A673 (cell line): ENCODE measurements around the gene CEP170B.

Experiments used
- EZH2 ChIP-seq: fragments of 200-600 bp; sonication (generic); IDR thresholded peaks from 2 replicates; pipeline ENCODE4 v1.6.1; 2017; ENCODE audit warnings: borderline replicate concordance, low read depth, mild to moderate bottlenecking, mixed read lengths, antibody characterized with exemption, low read length; ENCODE audit not compliant: poor library complexity, severe bottlenecking
- TF ChIP-seq, protein P1 (sequence below): fragments of 300-800, 200-600 bp; sonication (generic); conservative IDR thresholded peaks from 2 replicates; pipeline ENCODE4 v1.5.1; 2017; ENCODE audit warnings: low read depth, mild to moderate bottlenecking, antibody characterized with exemption, low read length, moderate library complexity, mixed read lengths

DNA sequence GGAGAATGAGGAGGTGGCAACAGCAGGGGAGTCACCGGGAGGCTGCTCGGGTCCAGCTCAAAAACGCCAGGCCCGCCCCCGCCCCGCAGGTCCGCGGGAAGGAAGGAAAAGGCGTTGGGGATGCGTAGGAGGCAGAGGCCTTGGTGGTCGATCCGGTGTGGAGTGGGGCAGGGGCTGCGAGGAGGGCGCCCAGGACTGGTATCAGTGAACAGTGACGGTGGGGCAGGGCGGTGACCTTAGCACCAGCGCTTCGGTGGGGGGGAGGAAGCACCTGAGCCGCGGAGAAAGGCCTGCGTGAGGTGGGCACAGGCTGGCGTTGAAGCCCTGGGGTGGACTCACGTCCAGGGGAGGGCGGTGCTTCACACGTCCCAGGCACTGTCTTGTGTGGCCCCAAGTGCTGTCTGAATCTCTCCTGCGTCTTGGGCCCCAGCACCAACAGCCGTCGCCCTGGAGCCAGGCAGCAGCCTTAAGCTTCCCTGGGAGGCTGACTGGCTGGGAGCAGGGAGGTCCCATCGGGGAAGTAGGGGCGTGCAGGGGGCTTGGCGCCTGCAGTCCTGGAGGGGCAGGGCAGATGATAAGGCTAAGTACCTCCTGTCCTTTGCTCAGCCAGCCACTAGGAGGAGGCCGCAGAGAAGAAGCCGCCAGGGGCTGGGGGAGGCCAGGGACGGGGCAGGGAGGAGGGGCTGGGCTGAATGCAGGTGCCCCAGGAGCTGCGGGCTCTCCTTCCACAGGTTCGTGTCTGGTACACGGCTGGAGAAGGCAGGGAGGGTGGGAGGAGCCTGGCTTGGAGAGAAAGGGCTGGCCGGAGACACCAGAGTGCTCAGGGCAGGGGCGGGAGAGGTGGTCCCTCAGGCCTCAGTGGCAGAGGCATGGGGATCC, 37.7 kb upstream of the CEP170B start:
- TF ChIP-seq, protein P1, sequence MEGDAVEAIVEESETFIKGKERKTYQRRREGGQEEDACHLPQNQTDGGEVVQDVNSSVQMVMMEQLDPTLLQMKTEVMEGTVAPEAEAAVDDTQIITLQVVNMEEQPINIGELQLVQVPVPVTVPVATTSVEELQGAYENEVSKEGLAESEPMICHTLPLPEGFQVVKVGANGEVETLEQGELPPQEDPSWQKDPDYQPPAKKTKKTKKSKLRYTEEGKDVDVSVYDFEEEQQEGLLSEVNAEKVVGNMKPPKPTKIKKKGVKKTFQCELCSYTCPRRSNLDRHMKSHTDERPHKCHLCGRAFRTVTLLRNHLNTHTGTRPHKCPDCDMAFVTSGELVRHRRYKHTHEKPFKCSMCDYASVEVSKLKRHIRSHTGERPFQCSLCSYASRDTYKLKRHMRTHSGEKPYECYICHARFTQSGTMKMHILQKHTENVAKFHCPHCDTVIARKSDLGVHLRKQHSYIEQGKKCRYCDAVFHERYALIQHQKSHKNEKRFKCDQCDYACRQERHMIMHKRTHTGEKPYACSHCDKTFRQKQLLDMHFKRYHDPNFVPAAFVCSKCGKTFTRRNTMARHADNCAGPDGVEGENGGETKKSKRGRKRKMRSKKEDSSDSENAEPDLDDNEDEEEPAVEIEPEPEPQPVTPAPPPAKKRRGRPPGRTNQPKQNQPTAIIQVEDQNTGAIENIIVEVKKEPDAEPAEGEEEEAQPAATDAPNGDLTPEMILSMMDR: peak; percentile 35; the same call in 1 of the 2 replicates
- TF ChIP-seq EZH2: no peak
